Activated CD8-positive, alpha-beta memory T cell treated with anti-CD3 and anti-CD28 coated beads for 36 hours (primary cell): ENCODE measurements around the gene MAT2A. TPM values are rescaled to one million over a fixed set of nuclear protein-coding genes. Genes with fewer than 3 reads are reported as not detected.

Experiments used
- CTCF ChIA-PET: fragments of 350-600 bp; sonication (Branson Sonifier 250); formaldehyde crosslinking; loops from one replicate; lab custom pipeline; 2021; ENCODE audit warnings: antibody characterized with exemption; lab: Charles Lee
- POLR2A ChIA-PET: fragments of 350-600 bp; sonication (Branson Sonifier 250); formaldehyde crosslinking; loops from one replicate; lab custom pipeline; 2021; ENCODE audit warnings: antibody characterized with exemption; lab: Charles Lee
- total RNA-seq, 2 experiments: library from RNA; stranded (reverse); gene quantifications; one replicate each; pipeline ENCODE4 v1.2.3, GENCODE V29; 2021

Gene MAT2A
- total RNA-seq, 2 experiments from 2014 or later: 396 to 417 TPM

DNA sequence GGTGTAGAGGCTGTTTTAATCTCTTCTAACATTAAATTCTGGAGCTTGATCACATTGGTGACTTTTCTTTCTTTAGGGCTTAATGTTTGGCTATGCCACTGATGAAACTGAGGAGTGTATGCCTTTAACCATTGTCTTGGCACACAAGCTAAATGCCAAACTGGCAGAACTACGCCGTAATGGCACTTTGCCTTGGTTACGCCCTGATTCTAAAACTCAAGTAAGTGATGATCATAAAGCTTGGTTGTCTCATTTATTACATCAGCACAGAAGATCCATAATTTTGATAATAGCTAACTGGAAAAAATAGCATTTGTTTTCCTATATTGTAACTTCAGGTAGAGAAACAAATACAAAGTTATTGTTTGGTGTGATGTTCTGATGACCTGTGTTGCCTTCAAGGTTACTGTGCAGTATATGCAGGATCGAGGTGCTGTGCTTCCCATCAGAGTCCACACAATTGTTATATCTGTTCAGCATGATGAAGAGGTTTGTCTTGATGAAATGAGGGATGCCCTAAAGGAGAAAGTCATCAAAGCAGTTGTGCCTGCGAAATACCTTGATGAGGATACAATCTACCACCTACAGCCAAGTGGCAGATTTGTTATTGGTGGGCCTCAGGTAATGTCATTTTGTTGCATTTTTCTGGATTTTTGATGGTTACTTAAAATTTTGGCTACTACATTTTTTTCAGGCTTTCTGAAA is 2.9 kb downstream of the MAT2A start:
- ChIA-PET POLR2A (interaction anchor here (0.5 to 4.6 kb wide), 4 partner anchors 102 to 189 kb away, joined by 3 to 59 read pairs (median 4); partner anchors contain the start of genes ELMOD3 and SH2D6), CTCF (interaction anchor here (0.8 to 2.3 kb wide), 3 partner anchors 10 to 231 kb away, joined by 3 to 11 read pairs (median 4); no protein-coding TSS in a partner anchor)

DNA sequence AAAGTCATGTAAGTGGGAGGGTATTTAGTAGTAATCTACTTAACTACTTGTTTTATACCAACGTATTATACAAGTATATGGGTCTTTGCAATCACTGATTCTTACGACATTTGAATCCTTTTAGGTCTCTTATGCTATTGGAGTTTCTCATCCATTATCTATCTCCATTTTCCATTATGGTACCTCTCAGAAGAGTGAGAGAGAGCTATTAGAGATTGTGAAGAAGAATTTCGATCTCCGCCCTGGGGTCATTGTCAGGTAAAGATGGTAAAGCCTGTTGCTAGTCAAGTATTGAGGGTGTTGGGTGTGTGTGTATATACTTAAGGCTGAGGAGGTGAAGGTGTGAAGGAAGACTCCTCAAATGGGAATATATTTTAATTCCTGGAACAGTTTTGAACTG is 3.8 kb downstream of the MAT2A start:
- CTCF ChIA-PET: interaction anchor here (0.6 to 2.3 kb wide), 2 partner anchors 9 to 19 kb away, joined by 3 to 11 read pairs; no protein-coding TSS in a partner anchor
- POLR2A ChIA-PET: no interaction called here

DNA sequence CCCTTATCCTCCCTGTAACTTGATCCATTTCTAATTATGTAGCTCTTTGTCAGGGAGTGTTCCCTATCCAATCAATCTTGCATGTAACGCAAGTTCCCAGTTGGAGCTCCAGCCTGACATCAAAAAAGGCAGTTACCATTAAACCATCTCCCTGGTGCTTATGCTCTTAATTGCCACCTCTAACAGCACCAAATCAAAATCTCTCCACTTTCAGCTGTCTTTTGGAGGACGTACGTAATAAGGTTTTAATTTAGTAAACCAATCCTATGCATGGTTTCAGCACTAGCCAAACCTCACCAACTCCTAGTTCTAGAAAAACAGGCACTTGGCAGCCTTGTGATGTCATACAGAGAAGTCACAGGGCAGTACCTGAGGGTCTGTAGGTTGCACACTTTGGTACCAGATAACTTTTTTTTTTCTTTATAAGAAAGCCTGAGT is 5.3 kb downstream of the MAT2A start:
- ChIA-PET CTCF (interaction anchor here (13.6 kb wide), 1 partner anchor 124 kb away, joined by 99 read pairs; the partner anchor contains the start of gene SH2D6), POLR2A (interaction anchor here (0.9 to 2.4 kb wide), 2 partner anchors 10 to 125 kb away, joined by 3 to 19 read pairs; partner anchors contain the start of gene SH2D6)

DNA sequence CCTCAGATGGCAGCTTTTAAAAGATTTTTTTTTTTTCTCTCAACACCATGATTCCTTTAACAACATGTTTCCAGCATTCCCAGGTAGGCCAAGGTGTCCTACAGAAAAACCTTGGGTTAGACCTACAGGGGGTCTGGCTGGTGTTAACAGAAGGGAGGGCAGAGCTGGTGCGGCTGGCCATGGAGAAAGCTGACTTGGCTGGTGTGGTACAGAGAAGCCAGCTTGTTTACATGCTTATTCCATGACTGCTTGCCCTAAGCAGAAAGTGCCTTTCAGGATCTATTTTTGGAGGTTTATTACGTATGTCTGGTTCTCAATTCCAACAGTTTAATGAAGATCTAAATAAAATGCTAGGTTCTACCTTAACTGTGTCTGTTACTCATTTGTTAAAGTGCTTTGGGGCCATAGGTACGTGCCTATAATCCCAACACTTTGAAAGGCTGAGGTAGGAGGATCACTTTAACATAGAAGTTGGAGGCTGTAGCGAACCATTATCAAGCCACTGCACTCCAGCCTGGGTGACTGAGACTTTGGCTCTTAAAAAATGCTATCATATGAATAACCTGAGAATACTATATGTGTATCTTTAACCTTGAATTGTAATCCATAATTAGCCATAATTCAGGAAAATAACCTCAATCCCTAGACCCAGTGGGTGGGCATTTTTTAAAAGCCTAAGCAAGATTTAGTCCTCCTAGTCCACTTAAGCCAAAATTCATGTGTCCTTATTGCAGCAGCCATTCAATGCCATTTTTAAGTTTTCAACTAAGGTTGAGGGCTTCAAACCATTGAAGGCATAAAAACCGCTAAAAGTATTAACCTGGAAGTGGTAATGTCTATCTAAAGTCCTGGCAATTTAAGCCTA is 6.2 kb downstream of the MAT2A start:
- ChIA-PET POLR2A (interaction anchor here (1.2 to 2.4 kb wide), 4 partner anchors 16 to 129 kb away, joined by 3 to 19 read pairs (median 10); partner anchors contain the start of genes GGCX and SH2D6), CTCF (interaction anchor here (13.6 kb wide), 1 partner anchor 125 kb away, joined by 99 read pairs; the partner anchor contains the start of gene SH2D6)

DNA sequence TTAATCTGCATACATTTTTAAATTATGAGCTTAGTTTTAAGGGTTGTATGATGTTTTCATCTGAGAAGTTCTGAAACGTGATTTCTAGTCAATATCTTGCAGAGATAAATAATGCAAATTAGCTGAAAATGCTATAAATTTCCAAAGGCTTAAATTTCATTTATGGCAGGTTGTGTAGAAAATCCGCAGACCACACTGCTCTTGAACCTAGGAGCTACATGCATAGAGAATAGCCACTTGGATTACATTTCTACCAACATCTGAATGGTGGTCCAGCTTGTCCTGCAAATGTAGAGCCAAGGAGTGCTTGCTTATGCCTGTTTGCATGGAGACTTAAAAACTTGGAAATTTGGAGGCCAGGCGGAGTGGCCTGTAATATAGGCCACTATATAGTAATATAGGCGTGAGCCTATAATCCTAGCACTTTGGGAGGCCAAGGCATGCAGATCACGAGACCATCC is 6.8 kb downstream of the MAT2A start:
- ChIA-PET CTCF (interaction anchor here (13.6 kb wide), 1 partner anchor 126 kb away, joined by 99 read pairs; the partner anchor contains the start of gene SH2D6), POLR2A (interaction anchor here (1.0 to 2.4 kb wide), 5 partner anchors 15 to 130 kb away, joined by 3 to 19 read pairs (median 6); partner anchors contain the start of genes GGCX and SH2D6)

DNA sequence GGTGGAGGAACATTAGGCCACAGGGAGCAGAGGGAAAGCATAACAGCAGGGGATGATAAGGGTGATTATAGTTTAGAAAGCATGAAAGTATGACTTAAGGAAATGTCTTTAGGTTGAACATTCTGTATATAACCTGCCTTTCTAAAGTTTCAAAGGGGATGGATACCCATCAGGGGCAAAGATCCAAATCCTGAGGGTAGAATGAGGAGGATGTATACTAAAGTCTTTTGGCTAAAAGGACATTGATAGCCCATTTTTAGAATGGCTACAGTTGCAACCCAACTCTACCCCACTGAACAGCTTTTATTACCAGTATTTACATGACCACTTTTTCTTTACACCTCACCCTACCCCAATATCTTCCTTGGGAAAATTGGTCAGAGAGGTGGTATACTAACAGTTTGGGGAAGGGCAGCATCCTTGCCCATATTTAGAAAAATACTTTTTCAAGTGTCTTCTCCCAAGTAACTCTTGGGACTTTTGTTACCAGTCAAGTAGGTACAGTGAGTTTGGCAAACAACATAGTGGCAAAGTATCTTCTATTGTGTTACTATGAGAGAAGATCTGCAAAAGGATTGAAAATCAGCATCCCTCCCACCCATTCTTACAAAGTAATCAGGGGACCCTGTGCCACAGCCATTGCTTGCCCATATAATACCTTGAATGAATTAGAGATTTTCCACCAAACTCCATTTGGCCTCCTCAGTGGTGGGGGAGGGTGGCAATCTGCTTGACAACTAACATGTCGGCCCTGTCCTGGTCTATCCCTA is 8.3 kb downstream of the MAT2A start:
- POLR2A ChIA-PET: interaction anchor here (2.1 to 2.2 kb wide), 3 partner anchors 8 to 110 kb away, joined by 6 to 17 read pairs (median 14); partner anchors contain the start of genes GGCX and MAT2A

DNA sequence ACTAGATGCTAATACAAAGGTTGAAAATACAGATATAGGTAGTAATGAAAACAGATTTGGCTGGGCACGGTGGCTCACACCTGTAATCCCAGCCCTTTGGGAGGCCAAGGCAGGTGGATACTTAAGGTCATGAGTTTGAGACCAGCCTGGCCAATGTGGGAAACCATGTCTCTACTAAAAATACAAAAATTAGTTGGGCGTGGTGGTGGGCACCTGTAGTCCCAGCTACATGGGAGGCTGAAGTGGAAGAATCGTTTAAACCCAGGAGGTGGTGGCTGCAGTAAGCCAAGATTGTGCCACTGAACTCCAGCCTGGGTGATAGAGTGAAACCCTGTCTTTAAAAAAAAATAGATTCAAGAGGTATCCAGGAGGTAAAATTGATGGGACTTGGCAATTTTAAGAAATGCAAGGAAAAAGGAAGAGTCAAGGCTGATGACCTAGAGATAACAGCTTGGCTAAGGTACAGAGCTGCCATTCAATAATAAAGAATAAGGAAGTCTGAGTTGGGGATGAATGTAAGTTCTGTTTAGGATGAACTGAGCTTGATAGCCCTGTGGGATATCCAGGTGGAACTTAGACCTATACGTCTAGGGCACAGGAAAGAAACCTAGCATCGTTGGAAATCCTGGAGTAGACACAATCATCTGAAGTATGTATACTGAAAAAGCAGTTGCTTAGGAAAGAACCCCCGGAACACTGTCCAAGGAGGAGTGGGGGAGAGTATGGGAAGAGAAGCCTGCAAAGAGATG is 9.1 kb downstream of the MAT2A start:
- POLR2A ChIA-PET: interaction anchor here (0.6 to 2.1 kb wide), 7 partner anchors 9 to 156 kb away, joined by 3 to 17 read pairs (median 3); partner anchors contain the start of genes GGCX and MAT2A
- CTCF ChIA-PET: interaction anchor here (0.5 to 13.6 kb wide), 5 partner anchors 45 to 157 kb away, joined by 3 to 99 read pairs (median 3); partner anchors contain the start of gene SH2D6

More for the DNA sequence above, 8.3 kb downstream of the MAT2A start:
- CTCF ChIA-PET: interaction anchor here (0.5 to 13.6 kb wide), 3 partner anchors 45 to 127 kb away, joined by 3 to 99 read pairs (median 4); partner anchors contain the start of gene SH2D6

DNA sequence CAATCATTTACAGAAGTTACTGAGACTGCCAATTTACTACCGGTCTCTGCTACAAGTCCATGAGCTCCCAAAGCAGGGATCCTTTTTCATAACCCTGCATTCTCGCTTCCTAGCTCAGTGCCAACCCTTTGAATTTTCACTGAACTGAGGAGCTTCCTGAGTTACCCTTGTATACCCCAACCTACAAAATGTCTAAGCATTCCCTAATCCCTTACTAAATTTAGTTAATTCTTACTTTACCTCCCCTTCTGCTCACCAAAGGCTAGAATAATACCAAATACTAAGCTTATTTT is 9.6 kb downstream of the MAT2A start:
- ChIA-PET CTCF (interaction anchor here (0.8 to 13.6 kb wide), 6 partner anchors 10 to 158 kb away, joined by 3 to 99 read pairs (median 3); partner anchors contain the start of genes MAT2A and SH2D6), POLR2A (interaction anchor here (0.6 to 2.1 kb wide), 7 partner anchors 9 to 157 kb away, joined by 3 to 17 read pairs (median 3); partner anchors contain the start of genes GGCX and MAT2A)

DNA sequence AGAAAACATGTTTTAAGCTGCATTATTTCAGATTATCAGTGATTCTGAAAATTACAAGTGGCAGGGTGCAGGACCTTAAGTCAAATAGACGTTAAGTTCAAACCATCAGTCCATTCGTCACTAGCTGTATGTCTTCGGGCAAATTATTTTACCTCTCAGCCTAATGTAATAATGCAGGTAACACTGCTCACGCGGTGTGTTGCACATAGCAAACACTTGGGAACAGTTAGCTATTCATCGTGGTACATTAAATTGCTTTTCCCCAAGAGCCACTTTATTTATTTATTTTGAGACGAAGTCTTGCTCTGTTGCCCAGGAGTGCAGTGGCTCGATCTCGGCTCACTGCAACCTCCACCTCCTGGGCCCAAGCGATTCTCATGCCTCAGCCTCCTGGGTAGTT is 10.1 kb downstream of the MAT2A start:
- CTCF ChIA-PET: interaction anchor here (0.7 to 13.6 kb wide), 8 partner anchors 10 to 159 kb away, joined by 3 to 99 read pairs (median 3); partner anchors contain the start of genes MAT2A and SH2D6
- POLR2A ChIA-PET: interaction anchor here (0.6 to 2.1 kb wide), 7 partner anchors 10 to 157 kb away, joined by 3 to 17 read pairs (median 3); partner anchors contain the start of genes GGCX and MAT2A

DNA sequence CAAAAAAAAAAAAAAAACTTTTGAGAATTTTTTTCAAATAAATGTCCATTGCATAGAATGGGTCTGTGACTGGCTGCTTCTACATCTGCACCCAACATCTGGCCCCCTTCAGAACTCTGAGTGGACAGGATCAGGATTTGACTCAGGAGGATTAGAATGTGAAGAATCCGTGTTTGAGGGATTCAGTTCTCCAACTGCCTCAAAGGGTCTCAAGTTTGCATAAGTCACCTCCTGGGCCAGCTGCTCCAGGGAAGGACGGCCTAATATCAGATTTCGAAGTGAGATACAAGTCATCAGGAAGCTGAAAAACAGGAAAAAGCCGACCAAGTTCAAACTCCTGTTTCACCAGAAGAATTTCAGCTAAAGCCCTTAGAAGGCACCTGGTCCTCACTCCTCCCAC is 10.9 kb downstream of the MAT2A start:
- POLR2A ChIA-PET: interaction anchor here (0.6 to 2.1 kb wide), 2 partner anchors 10 to 16 kb away, joined by 3 to 17 read pairs; partner anchors contain the start of gene MAT2A
- CTCF ChIA-PET: interaction anchor here (0.7 to 13.6 kb wide), 5 partner anchors 10 to 159 kb away, joined by 3 to 99 read pairs (median 5); partner anchors contain the start of genes GGCX and SH2D6

DNA sequence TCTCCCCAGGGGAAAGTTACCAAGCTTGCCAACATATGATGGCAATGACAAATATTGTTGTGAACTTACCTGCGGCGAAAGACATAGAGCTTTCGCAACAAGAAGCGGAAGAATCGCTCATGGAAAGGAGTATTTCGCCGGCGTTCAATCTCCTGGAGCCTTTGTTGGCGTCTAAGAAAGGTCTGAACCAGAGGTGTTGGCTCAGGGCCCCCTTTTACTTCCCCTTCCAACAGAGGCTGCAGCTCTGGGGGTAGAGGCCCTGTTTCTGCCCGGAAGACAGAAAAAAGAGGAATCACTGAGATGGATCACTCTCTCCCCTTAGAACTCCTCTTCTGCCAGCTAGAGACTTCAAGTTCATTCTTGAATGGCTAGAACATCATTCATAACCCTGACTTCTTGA is 11.5 kb downstream of the MAT2A start:
- POLR2A ChIA-PET: interaction anchor here (0.6 to 2.4 kb wide), 3 partner anchors 10 to 131 kb away, joined by 3 to 9 read pairs (median 3); partner anchors contain the start of gene SH2D6
- CTCF ChIA-PET: interaction anchor here (0.6 to 13.6 kb wide), 7 partner anchors 10 to 160 kb away, joined by 3 to 99 read pairs (median 4); partner anchors contain the start of genes GGCX and SH2D6

DNA sequence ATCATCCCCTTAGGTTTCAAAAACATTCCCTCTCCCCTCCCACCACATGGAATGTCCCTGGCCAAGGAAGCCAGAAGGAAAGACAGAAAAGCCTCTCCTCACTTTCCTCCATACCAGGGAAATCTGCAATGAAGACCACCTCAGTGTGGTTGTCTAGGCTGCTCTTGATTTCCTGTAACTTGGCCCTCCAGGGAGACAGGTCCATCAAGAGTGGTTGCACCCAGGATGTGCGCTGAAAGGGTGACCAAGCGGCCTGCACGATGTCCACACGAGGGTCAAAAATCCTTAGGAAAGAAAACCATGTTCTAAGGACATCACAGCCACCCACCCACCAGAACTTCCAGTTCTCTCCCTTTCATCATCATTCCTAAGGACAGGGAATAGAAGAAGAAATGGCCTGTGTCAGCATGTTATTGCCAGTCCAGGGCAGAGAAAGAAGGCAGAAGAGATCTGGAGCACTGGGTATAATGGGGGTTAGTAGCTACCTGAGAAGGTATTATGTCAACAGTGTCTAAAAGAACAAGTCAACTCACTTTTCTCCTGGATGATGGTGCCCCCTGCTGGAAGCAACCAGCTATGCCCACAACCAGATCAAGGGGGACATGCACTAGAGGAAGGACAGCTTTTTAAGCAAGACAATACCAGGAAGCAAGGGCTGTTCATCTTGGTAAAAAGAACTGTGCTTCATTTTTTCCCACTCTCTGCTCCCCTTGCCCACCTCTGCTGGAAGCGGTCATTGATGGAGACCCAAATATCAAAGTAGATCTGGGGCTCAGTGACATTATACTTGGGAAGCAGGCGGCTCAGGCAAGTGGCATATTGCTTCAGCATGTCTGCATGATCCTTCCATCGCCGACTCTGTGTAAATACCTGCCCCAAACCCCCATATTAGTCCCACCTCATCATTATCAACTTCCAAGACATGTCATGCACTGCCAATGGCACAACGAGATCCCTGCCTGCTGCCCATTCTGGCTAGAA is 13.0 kb downstream of the MAT2A start:
- POLR2A ChIA-PET: interaction anchor here (0.6 to 2.4 kb wide), 7 partner anchors 9 to 163 kb away, joined by 3 to 9 read pairs (median 3); partner anchors contain the start of genes MAT2A and SH2D6
- CTCF ChIA-PET: interaction anchor here (0.6 to 13.6 kb wide), 19 partner anchors 8 to 223 kb away, joined by 3 to 99 read pairs (median 4); partner anchors contain the start of genes GGCX, RNF181 and SH2D6

DNA sequence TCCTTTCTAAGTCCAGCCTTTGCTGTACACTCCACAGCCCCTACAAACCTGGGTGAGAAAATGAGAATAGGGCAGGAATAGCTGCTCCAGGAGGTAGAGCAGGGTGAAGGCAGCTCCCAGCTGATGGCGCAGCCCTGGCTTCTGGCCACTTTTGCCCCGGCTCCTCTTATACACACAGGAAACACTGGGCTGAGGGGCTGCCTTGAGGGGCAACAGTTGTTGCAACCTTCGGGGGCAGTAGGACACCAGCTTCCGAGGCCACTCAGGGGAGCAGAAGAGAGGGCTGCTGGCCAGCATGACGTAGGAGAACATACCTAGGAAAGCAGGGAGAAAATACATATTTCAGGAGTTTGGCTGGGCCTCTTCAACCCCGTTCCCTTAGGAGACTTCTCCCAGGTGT is 14.2 kb downstream of the MAT2A start:
- CTCF ChIA-PET: interaction anchor here (0.7 to 13.6 kb wide), 3 partner anchors 39 to 133 kb away, joined by 3 to 99 read pairs (median 4); partner anchors contain the start of gene SH2D6
- POLR2A ChIA-PET: interaction anchor here (0.5 to 2.4 kb wide), 2 partner anchors 9 to 14 kb away, joined by 5 to 9 read pairs; partner anchors contain the start of gene MAT2A

DNA sequence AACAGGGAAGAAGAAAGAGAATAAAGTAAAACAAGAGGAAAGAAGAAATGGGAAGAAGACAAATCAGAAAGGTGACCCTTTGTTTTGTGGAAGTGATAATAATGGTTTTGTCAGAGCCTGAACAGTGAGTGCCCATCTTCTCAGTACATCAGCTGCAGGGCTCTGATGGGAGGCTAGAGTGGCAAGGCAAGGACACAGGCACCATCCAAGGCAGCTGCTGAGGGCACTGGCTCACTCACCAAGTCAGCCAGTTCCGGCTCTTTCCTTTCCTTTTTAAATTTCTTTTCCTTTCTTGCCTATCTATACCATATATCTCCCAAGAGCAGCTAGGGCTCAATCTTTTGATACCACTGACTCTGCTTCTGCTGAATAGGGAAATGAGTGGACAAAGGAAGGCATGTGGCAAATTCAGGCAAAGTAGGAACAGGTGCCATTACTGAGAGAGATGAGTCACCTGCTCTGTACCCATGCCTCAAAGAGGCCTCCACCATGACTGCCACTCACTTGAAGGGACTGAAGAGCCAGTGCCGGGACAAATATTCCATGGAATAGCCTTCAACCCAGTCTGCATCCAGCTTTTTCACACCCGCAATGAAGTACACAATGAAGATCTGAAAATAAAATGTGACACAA is 16.1 kb downstream of the MAT2A start:
- CTCF ChIA-PET: interaction anchor here (13.6 kb wide), 1 partner anchor 135 kb away, joined by 99 read pairs; the partner anchor contains the start of gene SH2D6

More for the DNA sequence above, 16.1 kb downstream of the MAT2A start:
- POLR2A ChIA-PET: no interaction called here
